Retinal pigment epithelial cell (primary cell): ENCODE measurements around the gene PLCB1.
A peak's percentile ranks its signal among the peaks of the same experiment; 100 is the strongest.
"Not testable (repeated sequence)": the region's sequence is repeated elsewhere in the genome, so short reads cannot be mapped to it uniquely, and the experiment has no call there.

Experiments
- DNase-seq: peaks from one replicate; pipeline ENCODE4 v3.0.0-alpha.2; 2010; ENCODE audit warnings: low read depth
- H3K4me3 ChIP-seq: 2 replicates; pipeline ENCODE4 v1.5.1; 2011; ENCODE audit warnings: mild to moderate bottlenecking, low read length, control low read depth, moderate library complexity
- CTCF ChIP-seq: conservative IDR thresholded peaks from 2 replicates; pipeline ENCODE4 v1.5.1; 2011; ENCODE audit warnings: low read depth, low read length, control low read depth, inconsistent platforms

Gene PLCB1

GRCh38 chr20:8811801-8812594, 679.9 kb downstream of the PLCB1 start:
- H3K4me3 ChIP-seq = no peak overlapping the region
- no peak for TF ChIP-seq CTCF
- no peak for DNase-seq

- TF ChIP-seq CTCF = no peak
- no peak overlapping the region for H3K4me3 ChIP-seq
- DNase-seq = no peak
Observed at GRCh38 chr20:8812817-8813216, 680.8 kb downstream of the PLCB1 start.

GRCh38 chr20:8815208-8815607, 683.1 kb downstream of the PLCB1 start:
- no peak for TF ChIP-seq CTCF
- no peak overlapping the region for H3K4me3 ChIP-seq
- DNase-seq = no peak

- TF ChIP-seq CTCF = peak; percentile 38
- no peak for DNase-seq
- no peak overlapping the region for H3K4me3 ChIP-seq
Observed at GRCh38 chr20:8829256-8829655, 697.2 kb downstream of the PLCB1 start.

- H3K4me3 ChIP-seq, DNase-seq: not testable (repeated sequence)
Observed at GRCh38 chr20:8834294-8834693, 702.2 kb downstream of the PLCB1 start.

- no peak overlapping the region for H3K4me3 ChIP-seq
- no peak for TF ChIP-seq CTCF
- DNase-seq = no peak
Observed at GRCh38 chr20:8834851-8835250, 702.8 kb downstream of the PLCB1 start.

- DNase-seq = peak; percentile 18
- no peak overlapping the region for H3K4me3 ChIP-seq
- no peak for TF ChIP-seq CTCF
Observed at GRCh38 chr20:8837396-8837795, 705.3 kb downstream of the PLCB1 start.

GRCh38 chr20:8842525-8842924, 710.5 kb downstream of the PLCB1 start:
- no peak for TF ChIP-seq CTCF
- DNase-seq = no peak
- no peak overlapping the region for H3K4me3 ChIP-seq
